COLO668 (cell line): ENCODE measurements around the gene BLMH.

Experiments used
- DNase-seq: peaks from one replicate; lab custom pipeline; 2025; ENCODE audit not compliant: unreplicated experiment; lab: John Stamatoyannopoulos, UW

BLMH gene

DNA sequence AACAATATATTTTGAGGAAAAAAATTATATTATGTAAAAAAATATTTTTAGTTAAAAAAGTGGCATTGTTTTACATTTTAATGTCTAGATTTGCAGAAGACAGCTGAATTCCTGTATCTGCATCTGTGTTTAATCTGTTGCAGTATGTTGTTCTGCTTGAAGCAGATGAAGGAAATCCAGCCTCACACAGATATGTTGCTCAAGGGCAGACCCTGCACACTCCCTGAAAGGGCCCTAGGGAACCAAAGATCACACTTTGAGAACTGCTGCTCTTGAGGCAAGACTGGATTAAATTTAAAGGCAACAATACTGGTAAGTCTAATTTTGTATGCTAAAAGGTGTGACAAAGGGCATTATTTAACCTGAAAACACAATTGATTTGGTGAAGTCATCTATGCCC, 39.8 kb downstream of the BLMH start:
- no peak for DNase-seq

DNA sequence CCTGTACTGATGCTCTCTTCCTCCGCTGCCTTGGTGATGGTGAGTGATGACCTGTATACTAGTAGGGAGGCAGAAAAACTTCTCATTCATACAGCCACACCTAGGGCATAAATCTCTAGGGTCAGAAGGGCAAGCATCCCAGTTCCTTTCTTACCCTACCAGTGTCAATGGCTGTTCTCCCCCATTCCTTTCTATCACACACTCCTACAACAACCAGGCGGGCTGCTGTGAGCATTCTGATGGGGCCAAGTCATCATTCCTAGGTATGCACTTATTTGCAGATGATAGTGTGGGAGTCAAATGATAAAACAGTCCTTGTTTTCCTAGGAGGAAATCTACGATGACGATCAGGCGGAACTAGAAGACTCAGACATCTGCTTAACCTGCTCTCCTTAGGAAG, 42.3 kb downstream of the BLMH start:
- DNase-seq: no peak

DNA sequence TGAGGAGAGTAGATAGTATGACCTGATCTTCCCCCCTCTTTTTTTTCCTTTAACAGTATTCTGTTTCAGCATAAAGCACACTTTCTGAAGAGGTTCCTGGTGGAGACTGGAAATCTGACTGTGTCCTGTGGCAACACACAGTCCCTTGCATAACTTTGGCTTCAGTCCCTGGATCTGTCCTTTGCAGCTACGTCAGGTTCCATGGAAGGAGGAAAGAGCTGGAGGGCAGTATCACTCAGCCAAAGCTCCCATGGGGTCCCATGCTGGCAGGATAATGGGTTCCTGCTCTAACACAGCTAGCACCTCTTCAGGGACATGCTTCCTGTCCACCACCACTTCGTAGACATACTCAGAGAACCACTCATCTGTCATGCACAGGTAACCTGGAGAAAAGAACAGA, 43.0 kb downstream of the BLMH start:
- no peak for DNase-seq

DNA sequence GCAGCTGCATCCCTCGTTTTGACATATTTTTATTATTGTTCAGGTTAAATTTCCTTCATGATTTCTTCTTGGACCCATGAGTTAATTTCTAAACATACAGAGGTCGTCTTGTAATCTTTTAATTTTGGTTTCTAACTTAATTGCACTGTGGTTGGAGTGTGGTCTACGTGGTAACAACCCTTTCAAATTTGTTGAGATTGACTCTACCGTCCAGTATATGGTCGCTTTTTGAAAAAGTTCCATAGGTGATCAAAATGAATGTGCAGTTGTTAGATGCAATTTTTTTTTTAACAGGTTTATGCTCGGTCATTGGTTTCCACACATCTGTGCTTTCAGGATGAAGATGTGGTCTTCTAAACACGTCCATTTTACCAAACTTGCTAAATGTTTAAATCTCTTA, 45.3 kb downstream of the BLMH start:
- no peak for DNase-seq

DNA sequence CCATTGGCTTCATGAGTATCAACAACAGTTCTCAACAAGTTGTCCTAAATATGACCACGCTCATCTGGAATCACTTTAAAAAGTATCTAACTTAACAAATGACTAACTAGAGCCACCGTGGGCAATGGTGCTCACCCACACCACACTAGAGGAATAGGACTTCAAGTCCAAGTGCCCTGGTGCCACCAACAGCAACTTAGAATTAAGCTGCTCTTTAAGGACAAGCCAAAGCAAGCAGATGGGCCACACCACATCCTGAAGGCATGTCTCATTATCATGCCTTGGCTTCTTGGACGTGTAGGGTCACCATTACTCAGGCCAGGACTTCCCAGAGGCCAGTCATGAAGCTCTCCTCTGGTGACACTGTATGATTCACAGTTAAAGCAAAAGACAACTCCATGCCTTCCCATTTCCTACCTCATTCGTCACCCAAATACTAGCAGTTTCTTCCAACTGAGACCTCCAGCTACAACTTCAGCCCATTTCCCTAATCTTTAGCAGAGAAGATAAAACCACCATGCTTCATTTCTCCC, 46.8 kb downstream of the BLMH start:
- DNase-seq: no peak

DNA sequence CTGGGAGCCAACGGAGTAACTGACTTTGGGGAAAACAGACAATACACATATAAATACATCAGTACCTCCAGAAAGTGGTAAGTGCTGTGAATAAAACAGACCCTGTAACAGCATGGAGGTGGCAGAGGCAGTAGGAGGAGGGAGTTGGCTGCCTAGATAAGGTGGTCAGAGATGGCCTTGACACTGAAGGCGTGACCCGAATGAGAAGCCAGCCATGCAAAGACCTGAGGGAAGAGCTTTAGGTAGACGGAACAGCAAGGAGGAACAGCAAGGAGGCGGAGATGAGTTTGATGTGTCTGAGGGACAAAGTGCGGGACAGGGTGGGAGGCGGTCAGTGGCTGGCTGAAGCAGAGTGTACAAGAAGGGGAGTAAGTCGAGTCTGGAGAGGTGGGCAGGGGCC, 48.2 kb downstream of the BLMH start:
- no peak for DNase-seq

DNA sequence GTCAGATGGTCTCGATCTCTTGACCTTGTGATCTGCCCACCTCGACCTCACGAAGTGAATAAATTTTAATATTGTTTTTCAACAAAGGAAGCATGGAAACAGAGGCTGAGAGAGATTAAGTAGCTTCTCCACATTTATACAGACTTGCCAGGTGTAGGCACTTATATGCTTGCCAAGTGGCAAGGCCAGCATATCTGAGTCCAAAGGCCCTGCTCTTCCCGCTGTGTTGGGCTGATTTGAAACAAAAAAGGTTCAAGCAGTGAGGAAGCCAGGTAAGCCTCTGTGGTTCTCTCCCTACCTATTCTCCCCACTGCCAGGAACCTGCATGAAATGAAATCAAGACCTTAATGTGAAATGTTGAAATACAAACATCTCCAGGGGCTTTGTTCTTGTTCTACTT, 48.7 kb downstream of the BLMH start:
- no peak for DNase-seq

DNA sequence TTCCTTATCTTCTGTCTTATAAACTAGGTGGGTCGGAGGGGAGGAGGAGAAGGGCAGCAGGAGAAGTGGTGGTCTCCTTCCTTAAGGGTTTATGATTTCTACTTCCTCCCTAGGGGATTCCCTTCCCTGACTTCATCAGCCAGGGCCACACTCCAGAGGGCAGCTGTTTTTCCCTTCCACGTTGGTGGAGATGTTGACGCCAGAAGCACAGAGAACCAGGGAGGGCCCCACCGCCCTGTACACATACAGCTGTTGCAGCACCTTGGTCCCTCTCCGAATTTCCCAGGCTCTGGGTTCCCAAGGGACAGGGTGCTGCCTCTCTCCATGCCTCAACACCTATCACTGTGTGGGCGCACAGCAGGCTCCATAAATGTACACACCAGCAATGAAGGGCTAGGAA, 50.7 kb downstream of the BLMH start:
- DNase-seq: no peak

DNA sequence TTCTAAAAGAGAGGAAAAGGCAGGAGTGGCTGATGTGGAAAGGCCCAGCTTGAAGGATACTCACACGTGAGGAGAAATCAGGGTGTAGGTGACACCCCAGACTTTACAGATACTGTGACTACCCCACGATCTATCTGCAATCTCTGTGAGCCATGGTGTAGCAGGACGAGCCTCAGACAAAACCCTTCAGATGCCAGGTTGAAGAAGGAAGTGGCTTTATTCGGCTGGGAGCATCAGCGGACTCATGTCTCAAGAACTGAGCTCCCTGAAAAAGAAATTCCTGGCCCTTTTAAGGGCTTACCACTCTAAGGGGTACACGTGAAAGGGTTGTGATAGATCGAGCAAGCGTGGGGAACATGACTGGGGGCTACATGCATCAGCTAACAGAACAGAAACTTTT, 51.6 kb downstream of the BLMH start:
- no peak for DNase-seq

DNA sequence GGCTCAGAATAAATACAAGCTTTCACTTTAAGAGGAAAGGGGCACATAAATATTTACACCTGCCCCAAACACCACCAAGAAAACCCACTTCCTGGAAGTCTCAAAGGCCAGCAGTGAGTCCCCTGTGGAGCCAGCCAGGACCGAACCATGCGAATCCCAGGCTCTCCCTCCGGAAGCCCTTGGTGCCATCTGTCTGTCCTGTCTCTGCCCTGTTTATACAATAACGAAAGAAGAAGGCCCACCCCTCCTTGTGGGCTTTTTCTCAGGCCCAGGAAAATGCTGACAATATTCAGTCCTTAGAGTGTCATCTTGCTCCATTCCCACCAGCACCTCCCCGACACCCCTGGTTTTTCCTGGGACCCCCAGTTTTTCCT, 52.7 kb downstream of the BLMH start:
- peak; percentile 25 for DNase-seq

DNA sequence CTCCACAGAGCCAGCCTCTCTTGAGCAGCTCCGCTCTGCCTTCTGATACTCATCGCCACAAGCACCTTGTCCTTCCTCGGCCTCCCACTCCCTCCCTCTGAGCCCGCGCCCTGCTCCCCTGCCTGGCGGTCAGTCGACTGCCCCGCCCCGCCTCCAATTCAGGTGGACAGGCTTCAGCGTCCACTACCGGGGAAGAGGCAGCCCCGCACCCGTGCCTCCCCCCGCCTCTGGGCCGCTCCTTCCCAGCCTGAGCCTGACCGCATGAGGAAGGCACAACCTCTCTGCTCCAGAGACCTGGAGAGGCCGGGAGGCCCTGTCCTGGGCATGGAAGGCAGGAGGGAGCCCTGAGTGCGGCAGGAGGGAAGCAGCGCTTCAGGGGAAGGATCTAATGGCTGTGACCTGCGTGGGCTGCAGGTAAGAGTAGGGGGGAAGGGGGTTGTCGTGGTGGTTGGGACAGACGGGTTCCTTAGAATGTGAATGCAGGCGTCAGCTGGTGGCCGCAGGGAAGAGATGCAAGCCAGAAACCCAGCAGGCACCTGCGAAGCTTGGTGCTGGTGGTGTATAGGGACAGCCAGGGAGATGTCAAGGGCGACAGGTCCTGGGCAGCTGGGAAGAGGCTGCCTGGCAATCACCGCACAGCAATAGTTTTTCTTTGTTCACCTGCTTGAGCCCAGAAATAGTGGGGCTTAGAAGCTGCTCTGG, 53.2 kb downstream of the BLMH start:
- peak; percentile 25 for DNase-seq

DNA sequence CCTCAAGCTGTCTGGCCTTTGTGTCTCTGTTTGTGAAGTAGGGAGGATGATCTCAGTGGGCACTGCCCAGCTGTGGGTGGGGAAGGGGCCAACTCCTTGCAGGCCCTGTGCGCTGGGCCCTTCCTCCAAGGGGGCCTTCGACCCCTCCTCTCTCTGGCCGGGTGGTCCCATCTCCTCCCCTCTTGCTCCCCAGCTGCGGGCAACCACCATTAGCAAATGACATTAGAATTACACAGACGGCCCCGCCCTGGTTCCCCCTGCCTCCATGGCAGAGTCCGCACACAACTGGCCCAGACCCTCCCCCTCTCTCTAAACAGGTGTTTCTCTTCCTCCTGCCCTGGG, 53.8 kb downstream of the BLMH start:
- no peak for DNase-seq

DNA sequence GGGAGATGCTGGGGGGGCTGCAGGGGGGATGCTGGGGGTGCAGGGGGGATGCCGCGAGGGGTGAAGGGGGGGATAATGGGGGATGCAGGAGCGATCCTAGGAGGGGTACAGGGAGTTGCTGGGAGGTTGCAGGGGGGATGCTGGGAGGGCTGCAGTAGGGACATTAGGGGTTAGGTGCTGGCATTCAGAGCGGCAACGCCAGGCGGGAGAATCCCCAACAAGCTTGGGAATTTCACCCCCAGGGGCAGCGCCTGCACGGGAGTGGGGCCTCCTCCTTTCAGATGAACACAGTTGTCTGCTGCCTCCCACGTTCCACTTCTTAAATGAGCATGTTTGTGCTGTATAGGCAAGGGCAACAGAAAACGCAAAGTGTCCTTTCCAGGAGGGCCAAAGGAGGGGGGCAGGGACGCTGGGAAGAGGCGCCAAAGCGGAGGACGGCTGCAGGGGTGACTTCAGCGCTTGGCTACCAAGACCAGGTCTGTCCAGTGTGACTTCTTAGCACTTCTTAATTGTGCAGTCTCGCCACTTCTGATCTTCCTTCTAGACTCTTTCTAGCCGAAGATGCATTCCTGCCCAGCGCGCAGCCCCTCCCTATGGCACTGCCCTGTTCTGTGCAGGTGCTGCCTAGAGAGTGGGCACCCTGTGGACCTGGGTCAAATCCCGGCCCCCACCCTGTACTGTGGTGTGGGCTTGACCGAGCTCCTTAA, 54.3 kb downstream of the BLMH start:
- DNase-seq: no peak

DNA sequence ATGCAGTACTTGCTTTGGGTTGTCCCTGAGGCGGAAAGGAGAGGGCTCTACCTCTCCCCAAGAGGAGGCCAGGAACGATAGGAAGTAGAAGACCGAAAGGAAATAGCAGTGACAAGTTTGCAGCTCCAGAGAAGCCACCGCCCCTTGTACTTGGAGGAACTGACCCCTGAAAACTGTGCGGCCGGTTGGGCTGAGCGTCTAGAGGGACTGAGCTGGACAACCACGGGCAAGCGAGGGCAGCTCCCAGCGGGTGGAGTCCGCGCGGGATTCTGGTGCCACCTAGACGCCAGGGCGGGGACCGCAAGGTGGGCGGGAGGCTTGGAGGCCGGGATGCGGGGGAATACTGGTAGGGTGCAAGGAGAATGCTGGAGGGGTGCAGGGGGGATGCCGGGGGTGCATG, 55.0 kb downstream of the BLMH start:
- peak; percentile 45 for DNase-seq

DNA sequence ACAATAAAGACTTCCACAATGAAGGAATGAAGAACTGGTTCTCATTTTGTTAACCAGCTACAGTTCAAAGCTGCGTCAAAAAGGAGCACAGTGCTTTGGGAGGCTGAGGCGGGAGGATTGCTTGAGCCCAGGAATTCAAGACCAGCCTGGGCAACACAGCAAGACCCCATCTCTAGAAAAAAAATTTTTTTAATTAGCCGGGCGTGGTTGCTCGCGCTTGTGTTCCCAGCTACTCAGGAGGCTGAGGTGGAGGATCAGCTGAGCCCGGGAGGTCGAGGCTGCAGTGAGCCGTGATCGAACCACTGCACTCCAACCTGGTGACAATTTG, 55.5 kb downstream of the BLMH start:
- DNase-seq: no peak

DNA sequence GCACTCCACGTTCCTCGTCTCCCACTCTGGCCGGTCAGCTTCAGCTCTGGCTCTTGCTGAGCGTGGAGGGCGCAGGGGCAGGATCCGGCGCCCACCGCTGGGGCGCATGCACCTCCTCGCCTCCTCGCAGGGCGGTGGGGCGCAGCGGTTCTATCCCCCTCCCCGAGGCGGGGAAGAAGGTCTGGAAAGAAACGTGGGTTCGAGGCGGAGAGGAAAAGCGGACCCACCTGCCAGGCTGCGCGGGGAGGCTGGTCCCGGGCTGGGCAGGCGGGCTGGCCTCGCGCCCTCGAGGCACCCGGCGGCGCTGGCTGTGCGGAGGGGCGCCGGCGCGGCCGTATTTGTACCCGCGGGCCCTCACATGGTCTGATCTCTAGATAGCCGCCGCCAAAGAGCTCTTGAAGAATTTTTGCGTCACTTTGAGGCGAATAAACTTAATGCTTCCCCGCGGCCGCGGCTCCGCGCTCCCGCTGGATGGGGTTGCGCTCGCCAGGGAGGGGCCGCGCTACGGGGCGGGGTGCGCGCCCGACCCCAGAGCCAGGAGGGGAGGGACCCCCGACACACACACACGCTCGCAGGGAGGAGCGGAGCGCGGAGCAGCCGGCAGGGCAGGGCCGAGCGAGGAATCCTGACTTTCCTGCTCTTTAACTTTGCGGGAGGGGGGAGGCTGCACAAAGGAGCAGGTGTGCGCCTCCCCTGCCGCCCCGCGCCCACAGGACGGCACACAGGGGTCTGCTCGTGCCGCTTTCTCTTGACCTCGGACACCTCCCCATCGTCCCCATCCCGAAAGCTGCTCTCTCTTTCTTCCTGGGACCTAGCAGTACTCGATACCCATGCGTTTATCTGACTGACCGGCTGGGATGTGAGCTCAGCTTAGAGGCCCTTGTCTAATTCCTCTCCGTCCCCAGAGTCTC, 56.1 kb downstream of the BLMH start, which contains the start of gene SLC6A4:
SLC6A4 (minus strand) TSS at position 312 of the 911 bp plus-strand sequence. CDS start 13,739 bp downstream, outside the sequence.
- DNase-seq: peak; percentile 5

DNA sequence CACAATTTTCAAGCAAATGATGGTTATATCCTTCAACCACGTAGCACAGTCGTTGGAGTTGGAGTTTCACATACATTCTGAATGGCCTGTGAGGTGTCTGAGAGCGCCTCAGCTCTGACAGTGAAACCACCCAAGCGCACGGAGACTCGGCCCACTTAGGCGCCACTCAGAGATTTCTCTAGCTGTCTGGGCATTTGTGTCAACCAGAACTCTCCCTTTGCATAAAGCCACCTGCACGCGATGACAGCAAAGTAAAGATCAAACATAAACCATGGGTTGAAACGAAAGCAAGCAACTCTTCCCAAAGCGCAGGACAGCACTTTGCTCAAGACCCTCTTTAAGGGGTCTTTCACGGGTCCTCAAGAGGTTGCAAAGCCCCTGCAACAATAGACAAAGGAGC, 56.8 kb downstream of the BLMH start:
- DNase-seq: peak; percentile 16

DNA sequence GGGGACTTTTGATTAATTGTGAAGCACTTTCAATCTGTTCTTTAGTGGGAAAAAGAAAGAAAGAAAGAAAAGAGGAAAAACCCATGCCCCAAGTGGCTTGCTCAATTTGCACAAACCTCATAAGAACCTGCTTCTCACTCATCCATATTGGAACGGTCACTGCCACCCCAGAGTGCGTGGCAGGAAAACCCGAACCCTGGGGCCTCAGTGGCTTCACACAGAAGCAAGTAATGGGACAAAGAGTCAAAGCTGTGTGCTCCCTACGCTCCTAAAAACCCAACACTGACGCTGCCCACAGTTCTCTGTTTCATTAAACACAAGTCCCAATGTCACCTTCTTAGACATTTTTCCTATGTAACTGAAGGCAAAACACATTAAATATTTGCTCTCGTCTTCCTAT, 57.4 kb downstream of the BLMH start:
- no peak for DNase-seq

DNA sequence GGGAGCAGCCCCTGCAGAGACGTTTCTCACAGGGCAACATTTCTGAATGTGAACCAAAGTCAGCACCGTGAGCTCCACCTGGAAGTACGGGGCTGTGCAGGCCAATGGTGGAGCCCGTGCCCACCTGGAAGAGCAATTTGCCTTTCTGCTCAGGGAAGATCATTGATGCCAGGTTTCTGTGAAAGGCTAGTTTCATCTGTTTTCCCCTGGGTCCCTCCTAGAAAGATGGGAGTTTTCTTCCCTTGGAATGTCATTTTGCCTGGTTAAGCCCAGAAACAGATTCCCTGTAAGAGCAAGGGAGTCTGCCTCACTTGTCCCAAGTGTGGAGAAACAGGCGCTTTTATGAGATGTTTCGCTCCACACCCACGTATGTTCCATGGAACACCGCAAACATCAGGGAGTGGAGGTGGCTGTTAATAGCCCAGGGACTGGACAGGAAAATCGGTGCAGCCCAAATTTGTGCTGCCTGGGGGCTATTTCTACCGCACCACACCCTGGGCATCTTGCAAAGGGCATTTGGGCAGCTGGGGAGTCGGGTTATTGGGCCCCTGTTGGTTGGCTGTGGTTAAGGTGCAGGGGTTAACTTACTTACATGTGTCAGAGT, 58.8 kb downstream of the BLMH start:
- no peak for DNase-seq

DNA sequence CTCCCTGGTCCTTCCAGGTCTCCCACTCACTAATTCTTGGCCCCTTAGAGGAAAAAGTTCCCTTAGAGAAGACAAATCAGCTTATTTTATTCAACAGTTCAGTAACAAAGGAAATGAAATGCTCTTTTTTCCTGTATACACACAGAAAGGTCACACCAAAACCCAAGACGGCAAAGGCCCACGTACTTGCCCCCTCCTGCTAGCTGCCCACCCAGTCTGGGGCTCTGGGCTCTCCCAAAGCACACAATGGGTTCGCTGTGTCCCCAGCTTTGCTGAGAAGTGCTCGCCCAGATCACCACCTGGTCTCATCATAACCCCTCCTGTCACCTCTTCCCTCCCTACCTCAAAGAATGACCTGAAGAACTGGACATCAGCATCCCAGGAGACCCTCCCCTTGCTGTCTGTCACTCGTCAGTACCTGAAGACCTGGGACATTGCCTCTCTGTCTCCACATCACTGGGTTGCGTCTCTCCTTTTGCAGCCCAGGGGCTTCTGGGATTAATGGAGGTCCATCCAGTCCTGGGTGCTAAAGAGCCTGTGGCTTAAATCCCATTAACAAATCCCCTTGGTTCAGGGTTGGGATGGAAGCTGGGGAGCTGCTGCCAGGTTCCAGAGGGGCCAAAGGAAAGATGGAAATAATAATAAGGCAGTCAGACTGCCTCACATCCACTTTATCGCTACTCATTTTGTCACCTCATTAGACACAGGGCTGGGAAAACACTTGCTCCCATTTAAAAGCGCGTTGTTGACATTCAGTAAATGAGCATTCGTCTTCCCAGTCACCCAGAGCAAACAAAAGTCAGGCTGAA, 59.5 kb downstream of the BLMH start:
- DNase-seq: no peak
